GM23338 (cell line): ENCODE measurements around the gene CTDSP2.

Experiments used
- EZH2 ChIP-seq: fragments of 200-600 bp; sonication (generic); IDR thresholded peaks from one replicate; pipeline ENCODE4 v1.8.0; 2017; ENCODE audit warnings: antibody characterized with exemption, mild to moderate bottlenecking, low read depth; ENCODE audit not compliant: unreplicated experiment
- EZH2phosphoT487 ChIP-seq: fragments of 200-600 bp; sonication (generic); IDR thresholded peaks from one replicate; pipeline ENCODE4 v1.8.1; 2018; ENCODE audit warnings: antibody characterized with exemption; ENCODE audit not compliant: unreplicated experiment
- JUNB ChIP-seq: IDR thresholded peaks from one replicate; pipeline ENCODE4 v1.6.1; 2016; ENCODE audit warnings: antibody characterized with exemption; ENCODE audit not compliant: unreplicated experiment

- TF ChIP-seq EZH2phosphoT487: no peak
- TF ChIP-seq JUNB: no peak
- TF ChIP-seq EZH2: no peak
Observed at GRCh38 chr12:57816001-57816854, 30.3 kb downstream of the CTDSP2 start.
